ENCODE results near the gene PCBP3. TPM values are rescaled to one million over a fixed set of nuclear protein-coding genes. Genes with fewer than 3 reads are reported as not detected.

The PCBP3 gene
- total RNA-seq, 1 donor from 2014 or later = 72.7 TPM

GRCh38 chr21:45938811-45939520 is 295.4 kb downstream of the PCBP3 start:
- H3K27ac Mint-ChIP-seq (ENCODE audit: unreplicated experiment) = no peak overlapping the region
- H3K36me3 Mint-ChIP-seq (ENCODE audit: unreplicated experiment) = peaks cover 34% of the 10 kb centered on the region
- H3K27me3 Mint-ChIP-seq (ENCODE audit: unreplicated experiment) = peaks cover 7% of the 10 kb centered on the region
- H3K4me3 Mint-ChIP-seq (ENCODE audit: unreplicated experiment) = no peak overlapping the region
- H3K4me1 Mint-ChIP-seq (ENCODE audit: low read depth, unreplicated experiment) = peaks cover 3% of the 10 kb centered on the region
- no peak for DNase-seq
- TF ChIP-seq CTCF (IDR thresholded peaks at IDR 0.05; ENCODE audit: partially characterized antibody, unreplicated experiment) = no peak
- H3K9me3 Mint-ChIP-seq (ENCODE audit: unreplicated experiment) = peaks cover 16% of the 10 kb centered on the region

- Mint-ChIP-seq H3K9me3 (ENCODE audit: unreplicated experiment) (peaks cover 16% of the 10 kb centered on the region), H3K4me1 (ENCODE audit: low read depth, unreplicated experiment) (peaks cover 3% of the 10 kb centered on the region), H3K27me3 (ENCODE audit: unreplicated experiment) (peaks cover 7% of the 10 kb centered on the region)
Measured at GRCh38 chr21:45939521-45940045, 296.1 kb downstream of the PCBP3 start.

GRCh38 chr21:45940091-45940490 is 296.6 kb downstream of the PCBP3 start:
- Mint-ChIP-seq H3K36me3 (ENCODE audit: unreplicated experiment) (peaks cover 30% of the 10 kb centered on the region), H3K9me3 (ENCODE audit: unreplicated experiment) (peaks cover 16% of the 10 kb centered on the region)

More at GRCh38 chr21:45939521-45940045, 296.1 kb downstream of the PCBP3 start:
- H3K36me3 Mint-ChIP-seq (ENCODE audit: unreplicated experiment) = peaks cover 34% of the 10 kb centered on the region
- H3K4me3 Mint-ChIP-seq (ENCODE audit: unreplicated experiment) = no peak overlapping the region
- no peak for TF ChIP-seq CTCF (IDR thresholded peaks at IDR 0.05; ENCODE audit: partially characterized antibody, unreplicated experiment)
- H3K27ac Mint-ChIP-seq (ENCODE audit: unreplicated experiment) = no peak overlapping the region
- DNase-seq = no peak

GRCh38 chr21:45940621-45941337 is 297.3 kb downstream of the PCBP3 start:
- no peak for TF ChIP-seq CTCF (IDR thresholded peaks at IDR 0.05; ENCODE audit: partially characterized antibody, unreplicated experiment)
- H3K27me3 Mint-ChIP-seq (ENCODE audit: unreplicated experiment) = peaks cover 7% of the 10 kb centered on the region
- DNase-seq = no peak
- H3K4me1 Mint-ChIP-seq (ENCODE audit: low read depth, unreplicated experiment) = peaks cover 3% of the 10 kb centered on the region
- peaks cover 14% of the 10 kb centered on the region for H3K9me3 Mint-ChIP-seq (ENCODE audit: unreplicated experiment)
- H3K36me3 Mint-ChIP-seq (ENCODE audit: unreplicated experiment) = peaks cover 23% of the 10 kb centered on the region
- no peak overlapping the region for H3K27ac Mint-ChIP-seq (ENCODE audit: unreplicated experiment)
- no peak overlapping the region for H3K4me3 Mint-ChIP-seq (ENCODE audit: unreplicated experiment)

More at GRCh38 chr21:45940091-45940490, 296.6 kb downstream of the PCBP3 start:
- Mint-ChIP-seq H3K4me3 (ENCODE audit: unreplicated experiment) (no peak overlapping the region), H3K27ac (ENCODE audit: unreplicated experiment) (no peak overlapping the region), H3K27me3 (ENCODE audit: unreplicated experiment) (peaks cover 7% of the 10 kb centered on the region), H3K4me1 (ENCODE audit: low read depth, unreplicated experiment) (peaks cover 3% of the 10 kb centered on the region)
- no peak for TF ChIP-seq CTCF (IDR thresholded peaks at IDR 0.05; ENCODE audit: partially characterized antibody, unreplicated experiment)
- no peak for DNase-seq

- no peak overlapping the region for H3K27ac Mint-ChIP-seq (ENCODE audit: unreplicated experiment)
- peaks cover 20% of the 10 kb centered on the region for H3K36me3 Mint-ChIP-seq (ENCODE audit: unreplicated experiment)
- H3K27me3 Mint-ChIP-seq (ENCODE audit: unreplicated experiment) = peaks cover 7% of the 10 kb centered on the region
- DNase-seq = no peak
- H3K4me3 Mint-ChIP-seq (ENCODE audit: unreplicated experiment) = no peak overlapping the region
- TF ChIP-seq CTCF (IDR thresholded peaks at IDR 0.05; ENCODE audit: partially characterized antibody, unreplicated experiment) = no peak
- H3K4me1 Mint-ChIP-seq (ENCODE audit: low read depth, unreplicated experiment) = peaks cover 3% of the 10 kb centered on the region
- H3K9me3 Mint-ChIP-seq (ENCODE audit: unreplicated experiment) = peaks cover 17% of the 10 kb centered on the region
Measured at GRCh38 chr21:45941338-45941710, 297.8 kb downstream of the PCBP3 start.
